Measurements from ENCODE around the gene RIPOR2.
A peak's percentile ranks its signal among the peaks of the same experiment; 100 is the strongest.

Gene RIPOR2

GRCh38 chr6:24909241-24910216 is 26.2 kb downstream of the RIPOR2 start:
- Mint-ChIP-seq H3K36me3 (ENCODE audit: low read depth) (no peaks in the 10 kb centered on the region), H3K4me3 (peak overlapping the region; percentile 91), H3K27me3 (no peaks in the 10 kb centered on the region), H3K9me3 (no peaks in the 10 kb centered on the region), H3K4me1 (ENCODE audit: low read depth) (peaks cover 89% of the 10 kb centered on the region), H3K27ac (peak overlapping the region; percentile 97)

- H3K4me3 Mint-ChIP-seq, result peak overlapping the region; percentile 91
- H3K27ac Mint-ChIP-seq, result peak overlapping the region; percentile 97
- H3K4me1 Mint-ChIP-seq (ENCODE audit: low read depth), result peaks cover 87% of the 10 kb centered on the region
- no peaks in the 10 kb centered on the region for H3K27me3 Mint-ChIP-seq
- H3K9me3 Mint-ChIP-seq, result no peaks in the 10 kb centered on the region
- peaks cover 7% of the 10 kb centered on the region for H3K36me3 Mint-ChIP-seq (ENCODE audit: low read depth)
Measured at GRCh38 chr6:24908650-24909035, 27.1 kb downstream of the RIPOR2 start.

- peaks cover 11% of the 10 kb centered on the region for H3K36me3 Mint-ChIP-seq (ENCODE audit: low read depth)
Measured at GRCh38 chr6:24907919-24908649, 27.7 kb downstream of the RIPOR2 start.

GRCh38 chr6:24906314-24906713 is 29.4 kb downstream of the RIPOR2 start:
- H3K27ac Mint-ChIP-seq, result peak overlapping the region; percentile 79
- peaks cover 84% of the 10 kb centered on the region for H3K4me1 Mint-ChIP-seq (ENCODE audit: low read depth)
- no peaks in the 10 kb centered on the region for H3K27me3 Mint-ChIP-seq
- H3K4me3 Mint-ChIP-seq, result no peak overlapping the region
- H3K36me3 Mint-ChIP-seq (ENCODE audit: low read depth), result peaks cover 18% of the 10 kb centered on the region
- peaks cover 9% of the 10 kb centered on the region for H3K9me3 Mint-ChIP-seq

More at GRCh38 chr6:24907919-24908649, 27.7 kb downstream of the RIPOR2 start:
- Mint-ChIP-seq H3K9me3 (peaks cover 1% of the 10 kb centered on the region), H3K4me3 (peak overlapping the region; percentile 91), H3K27ac (peak overlapping the region; percentile 97), H3K27me3 (no peaks in the 10 kb centered on the region), H3K4me1 (ENCODE audit: low read depth) (peaks cover 84% of the 10 kb centered on the region)

- Mint-ChIP-seq H3K9me3 (peaks cover 9% of the 10 kb centered on the region), H3K36me3 (ENCODE audit: low read depth) (peaks cover 25% of the 10 kb centered on the region), H3K4me1 (ENCODE audit: low read depth) (peaks cover 90% of the 10 kb centered on the region), H3K27me3 (no peaks in the 10 kb centered on the region), H3K4me3 (no peak overlapping the region), H3K27ac (peak overlapping the region; percentile 79)
Measured at GRCh38 chr6:24905483-24905882, 30.3 kb downstream of the RIPOR2 start.

GRCh38 chr6:24903681-24904080 is 32.1 kb downstream of the RIPOR2 start:
- no peak overlapping the region for H3K4me3 Mint-ChIP-seq
- H3K27ac Mint-ChIP-seq, result peak overlapping the region; percentile 66
- H3K27me3 Mint-ChIP-seq, result no peaks in the 10 kb centered on the region
- H3K36me3 Mint-ChIP-seq (ENCODE audit: low read depth), result peaks cover 30% of the 10 kb centered on the region
- H3K9me3 Mint-ChIP-seq, result peaks cover 9% of the 10 kb centered on the region
- peaks cover 93% of the 10 kb centered on the region for H3K4me1 Mint-ChIP-seq (ENCODE audit: low read depth)

GRCh38 chr6:24902782-24903181 is 33.0 kb downstream of the RIPOR2 start:
- Mint-ChIP-seq H3K4me3 (peak overlapping the region; percentile 43), H3K4me1 (ENCODE audit: low read depth) (peaks cover 93% of the 10 kb centered on the region)

GRCh38 chr6:24901698-24902328 is 33.9 kb downstream of the RIPOR2 start:
- no peaks in the 10 kb centered on the region for H3K27me3 Mint-ChIP-seq
- H3K27ac Mint-ChIP-seq, result peak overlapping the region; percentile 94
- peak overlapping the region; percentile 71 for H3K4me3 Mint-ChIP-seq
- H3K4me1 Mint-ChIP-seq (ENCODE audit: low read depth), result peaks cover 93% of the 10 kb centered on the region
- H3K36me3 Mint-ChIP-seq (ENCODE audit: low read depth), result peaks cover 33% of the 10 kb centered on the region
- peaks cover 9% of the 10 kb centered on the region for H3K9me3 Mint-ChIP-seq

More at GRCh38 chr6:24902782-24903181, 33.0 kb downstream of the RIPOR2 start:
- peak overlapping the region; percentile 84 for H3K27ac Mint-ChIP-seq
- peaks cover 9% of the 10 kb centered on the region for H3K9me3 Mint-ChIP-seq
- H3K27me3 Mint-ChIP-seq, result no peaks in the 10 kb centered on the region
- H3K36me3 Mint-ChIP-seq (ENCODE audit: low read depth), result peaks cover 33% of the 10 kb centered on the region

- peaks cover 9% of the 10 kb centered on the region for H3K9me3 Mint-ChIP-seq
- peaks cover 33% of the 10 kb centered on the region for H3K36me3 Mint-ChIP-seq (ENCODE audit: low read depth)
- peaks cover 90% of the 10 kb centered on the region for H3K4me1 Mint-ChIP-seq (ENCODE audit: low read depth)
- peak overlapping the region; percentile 94 for H3K27ac Mint-ChIP-seq
- no peaks in the 10 kb centered on the region for H3K27me3 Mint-ChIP-seq
- peak overlapping the region; percentile 71 for H3K4me3 Mint-ChIP-seq
Measured at GRCh38 chr6:24900917-24901697, 34.7 kb downstream of the RIPOR2 start.

GRCh38 chr6:24899997-24900325 is 35.8 kb downstream of the RIPOR2 start:
- Mint-ChIP-seq H3K4me3 (peak overlapping the region; percentile 78), H3K27ac (peak overlapping the region; percentile 95), H3K36me3 (ENCODE audit: low read depth) (peaks cover 33% of the 10 kb centered on the region), H3K27me3 (no peaks in the 10 kb centered on the region), H3K9me3 (peaks cover 9% of the 10 kb centered on the region), H3K4me1 (ENCODE audit: low read depth) (peaks cover 86% of the 10 kb centered on the region)

- peaks cover 9% of the 10 kb centered on the region for H3K9me3 Mint-ChIP-seq
- H3K4me3 Mint-ChIP-seq, result peak overlapping the region; percentile 78
- H3K27ac Mint-ChIP-seq, result peak overlapping the region; percentile 95
- H3K27me3 Mint-ChIP-seq, result no peaks in the 10 kb centered on the region
- peaks cover 90% of the 10 kb centered on the region for H3K4me1 Mint-ChIP-seq (ENCODE audit: low read depth)
- peaks cover 33% of the 10 kb centered on the region for H3K36me3 Mint-ChIP-seq (ENCODE audit: low read depth)
Measured at GRCh38 chr6:24899136-24899996, 36.4 kb downstream of the RIPOR2 start.

- Mint-ChIP-seq H3K9me3 (peaks cover 9% of the 10 kb centered on the region), H3K4me3 (peak overlapping the region; percentile 78), H3K4me1 (ENCODE audit: low read depth) (peaks cover 90% of the 10 kb centered on the region), H3K27me3 (no peaks in the 10 kb centered on the region), H3K27ac (peak overlapping the region; percentile 95), H3K36me3 (ENCODE audit: low read depth) (peaks cover 27% of the 10 kb centered on the region)
Measured at GRCh38 chr6:24898676-24899075, 37.1 kb downstream of the RIPOR2 start.

- H3K4me1 Mint-ChIP-seq (ENCODE audit: low read depth), result peaks cover 92% of the 10 kb centered on the region
- no peak overlapping the region for H3K4me3 Mint-ChIP-seq
- H3K27ac Mint-ChIP-seq, result peak overlapping the region; percentile 85
- H3K36me3 Mint-ChIP-seq (ENCODE audit: low read depth), result peaks cover 19% of the 10 kb centered on the region
- no peaks in the 10 kb centered on the region for H3K27me3 Mint-ChIP-seq
- H3K9me3 Mint-ChIP-seq, result no peaks in the 10 kb centered on the region
Measured at GRCh38 chr6:24897186-24897585, 38.6 kb downstream of the RIPOR2 start.
